ENCODE results near the gene RPRD1A. TPM values are rescaled to one million over a fixed set of nuclear protein-coding genes. Genes with fewer than 3 reads are reported as not detected.

The RPRD1A gene
- polyA plus RNA-seq, 1 of the 3 experiments (the other 2 are of a cell fraction), result 28.9 TPM

- Histone ChIP-seq H3K27me3 (ENCODE audit: insufficient read depth) (no peaks in the 10 kb centered on the region), H3K9me3 (no peaks in the 10 kb centered on the region), H3K4me1 (ENCODE audit: control insufficient read depth in 1 of 2, insufficient read depth in 2 of 2, low read depth in 1 of 2, low read length in 1 of 2) (peaks cover 0 to 11% of the 10 kb centered on the region in 2 experiments; a peak in 2 of 4 replicates), H3K4me3 (ENCODE audit: low read depth in 2 of 2, low read length in 1 of 2) (no peak overlapping the region), H2AFZ (ENCODE audit: low read depth) (no peak overlapping the region), H3F3A (replicated peaks; ENCODE audit: insufficient read depth) (no peaks in the 10 kb centered on the region), H3K27ac (ENCODE audit: low read depth in 2 of 2, low read length in 1 of 2) (no peak overlapping the region), H3K9me2 (no peaks in the 10 kb centered on the region), H3K36me3 (replicated peaks in 1 of 2; ENCODE audit: control insufficient read depth in 1 of 2, insufficient read depth in 2 of 2, low read length in 1 of 2) (no peaks in the 10 kb centered on the region), H4K20me1 (ENCODE audit: insufficient read depth) (no peaks in the 10 kb centered on the region), H3K9ac (no peak overlapping the region), H3K4me2 (no peak overlapping the region), H3K79me2 (ENCODE audit: insufficient read depth) (no peaks in the 10 kb centered on the region)
- WGBS (ENCODE audit: low lambda C conversion rate), result 100% methylated on average over 3 of the region's 3 CpGs
- CTCF ChIA-PET, result interaction anchor here (3.5 kb wide), 1 partner anchor 266 kb away, joined by 91 read pairs; no protein-coding TSS in a partner anchor
- POLR2A ChIA-PET, result no interaction called here
- TF ChIP-seq PBX3 (IDR thresholded peaks at IDR 0.05) (no peak), ELF1 (IDR thresholded peaks at IDR 0.05) (no peak), FOXJ3 (CRISPR knock-in tag; IDR thresholded peaks at IDR 0.05) (no peak), EZH2phosphoT487 (IDR thresholded peaks at IDR 0.05; ENCODE audit: borderline replicate concordance, low read depth) (no peak), YY1 (IDR thresholded peaks at IDR 0.05; ENCODE audit: low read depth) (no peak), JUND (IDR thresholded peaks at IDR 0.05) (no peak), TEAD4 (IDR thresholded peaks at IDR 0.05; ENCODE audit: borderline replicate concordance, insufficient read depth) (no peak)
- DNase-seq, result no peak
Observed at GRCh38 chr18:36015629-36016028, 51.7 kb downstream of the RPRD1A start.

GRCh38 chr18:36012891-36013290 is 54.5 kb downstream of the RPRD1A start:
- no peak overlapping the region for H3K4me2 ChIP-seq
- no peaks in the 10 kb centered on the region for H3K27me3 ChIP-seq (ENCODE audit: insufficient read depth)
- CTCF ChIA-PET, result no interaction called here
- H2AFZ ChIP-seq (ENCODE audit: low read depth), result no peak overlapping the region
- H3K4me1 ChIP-seq (ENCODE audit: control insufficient read depth in 1 of 2, insufficient read depth in 2 of 2, low read depth in 1 of 2, low read length in 1 of 2), result peaks cover 0 to 7% of the 10 kb centered on the region in 2 experiments; a peak in 2 of 4 replicates
- H3K9ac ChIP-seq, result no peak overlapping the region
- TF ChIP-seq CTCF (IDR thresholded peaks at IDR 0.05) (no peak), RXRA (IDR thresholded peaks at IDR 0.05; ENCODE audit: borderline replicate concordance, low read depth) (no peak), FOSL2 (IDR thresholded peaks at IDR 0.05; ENCODE audit: borderline replicate concordance, low read depth) (no peak), MXI1 (IDR thresholded peaks at IDR 0.05; ENCODE audit: low read depth, low read length) (no peak), JUND (IDR thresholded peaks at IDR 0.05) (no peak), POLR2AphosphoS5 (IDR thresholded peaks at IDR 0.05; ENCODE audit: low read depth, low read length) (no peak), YY1 (IDR thresholded peaks at IDR 0.05; ENCODE audit: low read depth) (no peak), MAX (IDR thresholded peaks at IDR 0.05; ENCODE audit: low read depth) (no peak), GABPA (IDR thresholded peaks at IDR 0.05; ENCODE audit: low read depth) (no peak), IRF3 (IDR thresholded peaks at IDR 0.05; ENCODE audit: low read depth, low read length) (no peak), ZBTB33 (IDR thresholded peaks at IDR 0.05; ENCODE audit: borderline replicate concordance, low read depth) (no peak), SMC3 (IDR thresholded peaks at IDR 0.05; ENCODE audit: low read depth, low read length) (no peak), EZH2phosphoT487 (IDR thresholded peaks at IDR 0.05; ENCODE audit: borderline replicate concordance, low read depth) (no peak)
- H3K9me2 ChIP-seq, result no peaks in the 10 kb centered on the region
- H3K79me2 ChIP-seq (ENCODE audit: insufficient read depth), result no peaks in the 10 kb centered on the region
- H3F3A ChIP-seq (replicated peaks; ENCODE audit: insufficient read depth), result no peaks in the 10 kb centered on the region
- POLR2A ChIA-PET, result no interaction called here
- H3K4me3 ChIP-seq (ENCODE audit: low read depth in 2 of 2, low read length in 1 of 2), result no peak overlapping the region
- H4K20me1 ChIP-seq (ENCODE audit: insufficient read depth), result no peaks in the 10 kb centered on the region
- DNase-seq, result no peak
- H3K27ac ChIP-seq (ENCODE audit: low read depth in 2 of 2, low read length in 1 of 2), result no peak overlapping the region
- 98% methylated on average over 2 of the region's 2 CpGs for WGBS (ENCODE audit: low lambda C conversion rate)
- no peaks in the 10 kb centered on the region for H3K36me3 ChIP-seq (replicated peaks in 1 of 2; ENCODE audit: control insufficient read depth in 1 of 2, insufficient read depth in 2 of 2, low read length in 1 of 2)
- no peaks in the 10 kb centered on the region for H3K9me3 ChIP-seq

Measured in SK-N-SH (cell line).